Left ventricle myocardium inferior (tissue), 1 donor: ENCODE data around the gene TEDDM1. TPM values are rescaled to one million over a fixed set of nuclear protein-coding genes. Genes with fewer than 3 reads are reported as not detected.
"Not testable (repeated sequence)": the region's sequence is repeated elsewhere in the genome, so short reads cannot be mapped to it uniquely, and the experiment has no call there.

Experiments used
- DNase-seq: peaks from one replicate; pipeline ENCODE4 v3.0.0-alpha.2; 2020
- H3K27ac ChIP-seq: fragments of 200-600 bp; replicated peaks from 2 replicates; pipeline ENCODE4 v1.8.0; 2021
- H3K27me3 ChIP-seq: fragments of 200-600 bp; 2 replicates; pipeline ENCODE4 v1.8.0; 2021; ENCODE audit warnings: low read depth
- H3K36me3 ChIP-seq: fragments of 200-600 bp; 2 replicates; pipeline ENCODE4 v1.8.0; 2021
- H3K4me1 ChIP-seq: fragments of 200-600 bp; 2 replicates; pipeline ENCODE4 v1.8.0; 2021
- H3K4me3 ChIP-seq: fragments of 200-600 bp; 2 replicates; pipeline ENCODE4 v1.8.0; 2021; ENCODE audit warnings: mild to moderate bottlenecking, moderate library complexity
- H3K9me3 ChIP-seq: fragments of 200-600 bp; replicated peaks from 2 replicates; pipeline ENCODE4 v1.8.0; 2021
- CTCF ChIP-seq: fragments of 200-600 bp; IDR thresholded peaks from 2 replicates; pipeline ENCODE4 v1.8.0; 2021; ENCODE audit warnings: antibody characterized with exemption, mild to moderate bottlenecking, borderline replicate concordance
- intact Hi-C: fragments of 100-400 bp; cut with micrococcal nuclease; formaldehyde crosslinking; loops from one replicate; pipeline ENCODE4 v1.11.0; 2022
- long read RNA-seq: library from polyadenylated mRNA; unstranded; transcript quantifications from one replicate; pipeline ENCODE4 v2.0.0, GENCODE V29; 2021
- total RNA-seq: library from RNA; stranded (reverse); fragmentation: NEBNext Ultra II Directional; extraction: Animal tissue kit (Norgen Biotek cat#: 25700); gene quantifications from one replicate; pipeline ENCODE4 v1.2.1, GENCODE V29; 2021
- donor health status: DM: no; HTN: yes; CAD: no; lungs with severe emphysema.

Gene TEDDM1, protein sequence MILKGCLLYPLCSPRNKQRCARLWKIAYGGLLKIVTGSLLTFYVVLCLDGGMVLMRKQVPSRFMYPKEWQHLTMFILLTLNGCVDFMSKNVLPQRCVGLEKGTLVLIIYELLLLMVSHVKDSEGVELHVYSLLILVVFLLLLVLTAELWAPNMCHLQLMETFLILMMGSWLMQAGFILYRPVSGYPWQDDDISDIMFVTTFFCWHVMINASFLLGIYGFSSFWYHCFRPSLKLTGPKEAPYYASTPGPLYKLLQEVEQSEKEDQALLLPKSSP
- total RNA-seq = not detected
- long read RNA-seq = 0 reads

DNA sequence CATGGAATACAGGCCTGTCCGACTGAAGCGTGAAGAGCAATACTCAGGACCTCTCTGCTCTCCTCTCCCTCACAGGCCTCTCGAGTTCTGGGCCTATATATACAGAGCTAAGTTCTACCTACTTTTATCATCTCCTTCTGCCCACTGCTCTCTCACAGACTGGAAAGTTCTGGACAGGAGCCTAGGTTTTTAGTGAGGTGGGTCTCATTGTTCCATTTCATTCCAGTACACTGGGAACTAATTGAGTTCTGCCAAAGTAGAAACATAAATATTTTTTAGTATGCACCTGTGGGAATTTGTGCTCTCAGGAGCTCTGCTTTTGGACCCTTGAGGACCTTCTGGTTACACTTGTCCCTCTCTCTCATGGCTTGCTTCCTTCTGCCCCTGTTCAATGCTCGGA is at the start of gene TEDDM1:
Gene TEDDM1 (minus strand): TSS at position 101 of the 400 bp plus-strand sequence. CDS start 182 bp downstream, outside the sequence.
- Histone ChIP-seq H3K4me3 (no peak within 1 kb of the TSS), H3K4me1 (peaks cover 23% of the 10 kb centered on the region), H3K27me3 (peaks cover 9% of the 10 kb centered on the region), H3K27ac (no peak within 1 kb of the TSS), H3K9me3 (peaks cover 5% of the 10 kb centered on the region), H3K36me3 (no peaks in the 10 kb centered on the region)
- DNase-seq = no peak
- no peak for TF ChIP-seq CTCF
- intact Hi-C loops = no loop called here

- H3K27me3 ChIP-seq = peaks cover 17% of the 10 kb centered on the region
- no peak within 1 kb of the TSS for H3K4me3 ChIP-seq
- H3K36me3 ChIP-seq = no peaks in the 10 kb centered on the region
- TF ChIP-seq CTCF = no peak
- H3K27ac ChIP-seq = no peak within 1 kb of the TSS
- DNase-seq = no peak
- intact Hi-C loops = no loop called here
- H3K4me1 ChIP-seq = no peaks in the 10 kb centered on the region
- no peaks in the 10 kb centered on the region for H3K9me3 ChIP-seq
Measured at GRCh38 chr1:182450087-182450486, 49.6 kb upstream of the TEDDM1 start, which contains the start of gene RGSL1. Gene RGSL1 (plus strand): TSS chr1:182450146. CDS start chr1:182450166, 20 bp downstream.

GRCh38 chr1:182447660-182448059 is 47.2 kb upstream of the TEDDM1 start:
- TF ChIP-seq CTCF = no peak

DNA sequence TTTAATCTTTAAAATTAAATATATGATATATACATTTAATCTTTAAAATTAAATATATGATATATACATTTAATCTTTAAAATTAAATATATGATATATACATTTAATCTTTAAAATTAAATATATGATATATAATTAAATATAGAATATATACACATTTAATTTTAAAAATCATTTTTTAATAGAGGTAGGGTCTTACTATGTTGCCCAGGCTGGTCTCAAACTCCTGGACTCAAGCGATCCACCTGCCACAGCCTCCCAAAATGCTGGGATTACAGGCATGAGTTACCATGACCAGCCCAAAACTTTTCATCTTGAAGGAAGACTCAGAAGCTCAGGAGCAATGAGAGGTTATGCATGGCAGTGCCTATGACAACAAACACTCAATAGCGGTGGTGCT is 46.7 kb upstream of the TEDDM1 start:
- H3K27me3 ChIP-seq, H3K4me3 ChIP-seq, H3K36me3 ChIP-seq, H3K9me3 ChIP-seq, DNase-seq, H3K4me1 ChIP-seq, H3K27ac ChIP-seq, intact Hi-C loops: not testable (repeated sequence)

More at GRCh38 chr1:182447660-182448059, 47.2 kb upstream of the TEDDM1 start:
- H3K9me3 ChIP-seq = no peaks in the 10 kb centered on the region
- no peaks in the 10 kb centered on the region for H3K36me3 ChIP-seq
- H3K27me3 ChIP-seq = peaks cover 4% of the 10 kb centered on the region
- no peak for DNase-seq
- intact Hi-C loops = no loop called here
- H3K27ac ChIP-seq = no peak overlapping the region
- no peaks in the 10 kb centered on the region for H3K4me1 ChIP-seq
- H3K4me3 ChIP-seq = no peak overlapping the region

GRCh38 chr1:182446033-182446669 is 45.7 kb upstream of the TEDDM1 start:
- H3K36me3 ChIP-seq = no peaks in the 10 kb centered on the region
- no peak overlapping the region for H3K27ac ChIP-seq
- no peaks in the 10 kb centered on the region for H3K4me1 ChIP-seq
- no peak for DNase-seq
- peaks cover 4% of the 10 kb centered on the region for H3K27me3 ChIP-seq
- H3K9me3 ChIP-seq = no peaks in the 10 kb centered on the region
- peak; percentile 73 for TF ChIP-seq CTCF
- intact Hi-C loops = no loop called here
- no peak overlapping the region for H3K4me3 ChIP-seq

DNA sequence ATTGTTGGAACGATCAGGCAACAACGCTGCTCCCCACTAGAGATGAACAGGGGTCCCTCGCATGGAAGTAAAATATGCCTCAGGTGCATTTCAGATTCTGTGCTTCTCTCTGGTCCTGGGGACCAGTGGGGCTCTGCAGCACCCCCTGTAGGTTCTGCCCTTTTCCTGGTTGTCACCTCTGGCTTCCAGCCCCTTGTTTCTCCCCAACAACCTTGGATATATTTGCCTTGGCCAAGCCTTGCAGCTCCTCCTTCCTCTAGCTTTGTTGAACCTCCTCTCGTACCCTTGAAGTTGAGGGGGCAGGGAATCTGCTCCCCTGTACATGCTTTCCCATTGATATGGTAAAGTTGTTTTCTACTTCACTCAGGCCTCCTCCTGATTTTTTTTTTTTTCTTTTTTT is 44.0 kb upstream of the TEDDM1 start:
- Histone ChIP-seq H3K4me1 (no peaks in the 10 kb centered on the region), H3K27ac (no peak overlapping the region), H3K27me3 (peaks cover 4% of the 10 kb centered on the region), H3K36me3 (no peaks in the 10 kb centered on the region), H3K4me3 (no peak overlapping the region), H3K9me3 (no peaks in the 10 kb centered on the region)
- TF ChIP-seq CTCF = no peak
- DNase-seq = no peak
- intact Hi-C loops = no loop called here
